A172 (cell line): ENCODE measurements around the gene C19orf25. TPM values are rescaled to one million over a fixed set of nuclear protein-coding genes. Genes with fewer than 3 reads are reported as not detected.

Source experiments
- DNase-seq: peaks from one replicate; pipeline ENCODE4 v3.0.0-alpha.2; 2015; ENCODE audit warnings: low spot score
- total RNA-seq: library from RNA; depleted of rRNA; stranded (reverse); fragments of >200 nt; shearing (Covaris generic); gene quantifications from 2 replicates; pipeline ENCODE4 v1.2.3, GENCODE V29; 2014

The C19orf25 gene
- total RNA-seq, 1 experiment from 2014 or later = 44.0 TPM

DNA sequence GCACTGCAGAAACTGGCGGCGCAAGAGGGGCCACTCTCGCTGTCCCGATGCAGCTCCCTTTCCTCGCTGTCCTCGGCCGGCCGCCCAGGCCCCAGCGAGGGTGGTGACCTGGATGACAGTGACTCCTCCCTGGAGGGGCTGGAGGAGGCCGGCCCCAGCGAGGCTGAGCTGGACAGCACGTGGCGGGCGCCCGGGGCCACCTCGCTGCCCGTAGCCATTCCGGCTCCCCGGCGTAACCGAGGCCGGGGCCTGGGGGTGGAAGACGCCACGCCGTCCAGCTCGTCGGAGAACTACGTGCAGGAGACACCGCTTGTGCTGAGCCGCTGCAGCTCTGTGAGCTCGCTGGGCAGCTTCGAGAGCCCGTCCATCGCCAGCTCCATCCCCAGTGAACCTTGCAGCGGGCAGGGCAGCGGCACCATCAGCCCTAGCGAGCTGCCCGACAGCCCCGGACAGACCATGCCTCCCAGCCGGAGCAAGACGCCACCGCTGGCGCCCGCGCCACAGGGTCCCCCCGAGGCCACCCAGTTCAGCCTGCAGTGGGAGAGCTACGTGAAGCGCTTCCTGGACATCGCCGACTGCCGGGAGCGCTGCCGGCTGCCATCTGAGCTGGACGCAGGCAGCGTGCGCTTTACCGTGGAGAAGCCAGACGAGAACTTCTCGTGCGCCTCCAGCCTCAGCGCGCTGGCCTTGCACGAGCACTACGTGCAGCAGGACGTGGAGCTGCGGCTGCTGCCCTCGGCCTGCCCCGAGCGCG lies 12.4 kb downstream of the C19orf25 start:
- DNase-seq = no peak

DNA sequence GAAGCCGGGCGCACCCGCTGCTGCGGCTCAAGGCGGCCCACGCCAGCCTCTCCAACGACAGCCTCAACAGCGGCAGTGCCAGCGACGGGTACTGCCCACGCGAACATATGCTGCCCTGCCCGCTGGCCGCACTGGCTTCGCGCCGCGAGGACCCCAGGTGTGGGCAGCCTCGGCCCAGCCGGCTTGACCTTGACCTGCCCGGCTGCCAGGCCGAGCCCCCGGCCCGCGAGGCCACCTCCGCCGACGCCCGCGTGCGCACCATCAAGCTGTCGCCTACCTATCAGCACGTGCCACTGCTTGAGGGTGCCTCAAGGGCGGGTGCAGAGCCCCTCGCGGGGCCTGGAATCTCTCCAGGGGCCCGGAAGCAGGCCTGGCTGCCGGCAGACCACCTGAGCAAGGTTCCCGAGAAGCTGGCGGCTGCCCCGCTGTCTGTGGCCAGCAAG lies 13.0 kb downstream of the C19orf25 start:
- no peak for DNase-seq

- no peak for DNase-seq
Measured at GRCh38 chr19:1465191-1466016, 13.6 kb downstream of the C19orf25 start.

GRCh38 chr19:1461862-1462261 lies 17.2 kb downstream of the C19orf25 start:
- DNase-seq = no peak

- DNase-seq = no peak
Measured at GRCh38 chr19:1460033-1460995, 18.7 kb downstream of the C19orf25 start.

GRCh38 chr19:1459479-1459878 lies 19.5 kb downstream of the C19orf25 start:
- no peak for DNase-seq

GRCh38 chr19:1457892-1458291 lies 21.1 kb downstream of the C19orf25 start:
- no peak for DNase-seq

- no peak for DNase-seq
Measured at GRCh38 chr19:1457031-1457739, 21.8 kb downstream of the C19orf25 start.

DNA sequence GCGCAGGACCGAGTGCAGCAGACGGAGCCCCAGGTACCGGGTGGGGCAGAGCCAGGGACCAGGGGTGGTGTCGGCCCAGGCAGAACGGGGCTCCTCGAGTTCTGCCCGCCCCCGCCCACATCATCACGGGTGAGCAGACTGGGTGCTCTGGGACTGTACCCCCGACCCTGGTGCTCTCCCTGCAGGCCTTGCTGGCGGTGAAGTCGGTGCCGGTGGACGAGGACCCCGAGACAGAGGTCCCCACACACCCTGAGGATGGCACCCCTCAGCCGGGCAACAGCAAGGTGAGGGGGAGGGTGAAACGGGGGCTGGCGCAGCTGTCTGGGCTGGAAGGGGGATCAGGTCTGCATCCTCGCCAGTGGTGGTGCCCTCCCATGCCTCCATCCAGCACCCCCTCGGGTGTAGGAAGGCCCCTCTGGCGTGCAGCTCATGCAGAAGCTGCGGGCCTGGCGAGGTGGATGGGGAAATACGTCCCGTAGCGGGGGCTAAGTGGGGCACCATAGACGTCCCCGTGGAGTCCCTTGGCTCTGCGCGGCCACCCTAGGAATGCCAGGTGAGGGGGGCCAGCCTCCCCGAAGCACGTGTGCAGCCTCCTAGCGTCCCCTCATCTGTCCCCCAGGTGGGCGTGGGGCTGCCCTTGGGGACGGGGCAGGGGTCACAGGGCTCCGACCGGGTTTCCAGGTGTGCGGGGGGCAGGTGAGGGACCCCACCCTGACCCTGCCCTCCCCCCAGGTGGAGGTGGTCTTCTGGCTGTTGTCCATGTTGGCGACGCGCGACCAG lies 22.7 kb downstream of the C19orf25 start:
- no peak for DNase-seq

GRCh38 chr19:1455336-1456120 lies 23.5 kb downstream of the C19orf25 start:
- peak; percentile 64 for DNase-seq

- no peak for DNase-seq
Measured at GRCh38 chr19:1455002-1455335, 24.0 kb downstream of the C19orf25 start.

DNA sequence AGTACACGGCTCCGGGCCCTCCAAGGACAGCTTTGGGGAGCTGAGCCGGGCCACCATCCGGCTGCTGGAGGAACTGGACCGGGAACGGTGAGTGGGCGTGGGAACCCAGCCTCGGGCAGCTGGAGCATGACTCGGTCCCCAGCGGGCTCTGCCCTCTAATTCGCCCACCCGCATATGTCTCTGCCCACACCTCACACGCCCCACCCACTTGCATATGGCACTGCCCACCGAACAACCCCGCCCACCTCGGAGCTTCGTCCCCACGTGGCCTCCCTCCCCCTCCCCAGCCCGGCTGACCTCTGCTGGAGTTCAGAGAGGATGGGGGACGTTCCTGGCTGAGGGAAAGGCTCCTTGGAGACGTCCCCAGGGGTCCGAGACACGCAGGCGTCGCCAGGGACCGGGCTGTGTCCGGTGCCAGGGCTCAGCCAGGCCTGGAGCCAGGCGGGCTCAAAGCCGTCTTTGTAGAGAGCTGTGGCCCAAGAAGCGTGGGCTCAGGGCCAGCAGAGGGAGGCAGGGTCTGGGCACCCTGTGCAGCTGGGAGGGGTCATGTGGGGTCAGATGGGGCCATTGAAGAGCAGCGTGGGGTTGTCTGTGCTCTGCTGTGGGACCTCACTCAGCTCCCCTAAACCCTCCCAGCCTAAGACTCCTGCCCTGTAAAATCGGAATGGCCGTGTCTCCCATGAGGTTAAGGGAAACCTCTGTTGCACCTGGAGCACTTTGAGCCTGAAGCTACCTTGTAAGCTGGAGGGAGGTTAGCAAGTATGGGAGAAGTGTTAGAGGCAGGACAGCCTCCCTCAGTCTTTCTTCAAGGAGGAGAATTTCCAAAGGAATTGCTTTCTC lies 25.3 kb downstream of the C19orf25 start:
- peak; percentile 35 for DNase-seq

DNA sequence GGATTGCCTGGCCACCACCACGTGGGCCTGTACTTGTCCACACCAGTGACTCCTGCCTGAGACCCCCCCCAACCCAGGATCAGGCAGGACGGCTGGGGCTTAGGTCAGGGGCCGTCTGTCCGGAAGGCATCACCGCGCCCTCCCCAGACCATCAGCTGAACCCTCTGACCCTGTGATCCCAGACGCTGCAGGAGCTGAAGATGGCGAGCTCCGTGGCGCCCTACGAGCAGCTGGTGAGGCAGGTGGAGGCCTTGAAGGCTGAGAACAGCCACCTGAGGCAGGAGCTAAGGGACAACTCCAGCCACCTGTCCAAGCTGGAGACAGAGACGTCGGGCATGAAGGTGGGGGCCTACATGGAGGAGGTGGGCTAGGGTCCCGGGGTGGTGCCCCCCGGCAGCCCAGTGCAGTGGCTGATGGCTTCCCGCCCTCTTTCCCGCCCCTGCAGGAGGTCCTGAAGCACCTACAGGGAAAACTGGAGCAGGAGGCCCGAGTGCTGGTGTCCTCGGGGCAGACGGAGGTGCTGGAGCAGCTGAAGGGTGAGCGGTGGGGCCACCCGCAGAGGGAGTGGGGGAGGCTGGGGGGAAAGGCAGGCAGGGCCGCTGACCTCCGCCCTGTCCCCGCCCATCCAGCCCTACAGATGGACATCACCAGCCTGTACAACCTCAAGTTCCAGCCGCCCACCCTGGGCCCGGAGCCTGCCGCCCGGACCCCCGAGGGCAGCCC lies 26.1 kb downstream of the C19orf25 start:
- DNase-seq = no peak

DNA sequence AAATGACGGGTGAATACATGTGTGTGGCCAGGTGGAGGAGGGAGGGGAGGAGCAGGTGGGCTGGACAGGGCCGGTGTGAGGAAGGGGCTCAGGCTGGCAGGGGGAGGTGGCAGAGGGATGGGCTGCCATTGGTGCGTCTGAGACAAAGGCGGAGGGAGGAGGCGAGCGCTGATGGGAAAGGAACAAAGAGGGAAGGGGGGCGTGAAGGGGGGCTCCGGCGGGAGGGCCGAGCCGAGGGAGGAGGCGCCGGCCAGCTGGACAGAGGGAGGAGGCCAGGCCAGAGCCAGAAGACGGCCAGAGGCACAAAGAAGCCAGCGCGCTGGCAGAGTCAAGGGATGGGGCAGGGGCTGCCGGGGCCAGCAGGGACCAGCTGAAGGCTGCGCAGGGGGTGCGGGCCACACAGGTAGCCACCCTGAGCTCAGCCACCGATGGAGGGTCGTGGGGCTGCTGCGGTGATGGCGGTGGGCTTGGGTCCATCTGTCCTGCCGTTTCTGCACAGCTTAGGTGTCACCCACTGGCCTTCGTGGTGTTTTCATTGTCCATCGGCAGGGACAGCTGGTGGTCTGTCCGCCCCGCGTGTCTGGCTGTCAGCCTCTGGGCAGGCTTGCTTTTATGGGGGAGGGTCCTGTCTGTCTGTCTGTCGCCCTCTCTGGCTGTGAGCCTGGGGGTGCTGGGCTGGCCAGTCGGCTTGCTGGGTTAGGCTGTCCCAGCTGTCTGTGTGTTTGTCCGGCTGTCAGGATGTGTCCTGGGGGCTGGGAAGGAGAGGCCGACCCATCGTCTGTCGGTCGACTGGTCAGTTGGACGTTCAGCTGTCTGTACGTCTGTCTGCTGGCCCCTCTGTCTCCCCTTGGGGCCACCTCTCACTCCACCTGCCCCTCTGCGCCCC lies 26.9 kb downstream of the C19orf25 start:
- DNase-seq = no peak

- no peak for DNase-seq
Measured at GRCh38 chr19:1450735-1451731, 28.0 kb downstream of the C19orf25 start.
